ENCODE results near the gene TLCD5. TPM values are rescaled to one million over a fixed set of nuclear protein-coding genes. Genes with fewer than 3 reads are reported as not detected.

Gene TLCD5
- total RNA-seq, 6 experiments from 2014 or later = 0.07 to 1.3 (median 0.38) TPM

DNA sequence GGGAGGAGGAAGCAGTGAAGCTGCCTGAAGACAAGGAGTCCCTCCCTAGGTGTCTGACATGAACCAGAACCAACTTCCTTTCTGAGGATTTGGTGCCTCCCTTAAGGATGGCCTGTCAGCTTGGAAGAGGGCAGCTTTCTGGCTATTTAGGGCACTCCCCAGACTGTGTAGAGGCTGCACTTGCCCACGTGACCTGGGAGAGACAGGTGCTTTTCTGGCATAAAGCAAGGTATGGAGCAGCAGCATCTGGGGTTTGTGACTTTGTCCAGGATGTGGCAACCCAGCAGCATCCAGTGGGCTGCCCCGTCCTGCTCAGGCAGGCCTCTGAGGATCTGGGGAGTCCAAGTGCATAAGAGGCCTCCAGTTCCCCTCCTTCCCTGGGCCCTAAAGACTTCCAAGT is 42.0 kb upstream of the TLCD5 start:
- ATAC-seq = peak in 1 of 4 donors; percentile 26
- no peaks in the 10 kb centered on the region for H3K36me3 ChIP-seq

GRCh38 chr11:120284272-120284671 is 40.8 kb upstream of the TLCD5 start:
- Histone ChIP-seq H3K27ac (no peak overlapping the region), H3K4me1 (no peaks in the 10 kb centered on the region), H3K4me3 (no peak overlapping the region), H3K36me3 (no peaks in the 10 kb centered on the region), H3K9me3 (no peaks in the 10 kb centered on the region), H3K27me3 (no peaks in the 10 kb centered on the region)
- DNase-seq (peak in 1 of 3 donors; percentile 43), ATAC-seq (peak in 2 of 4 donors; percentile 75 to 96)
- 64% methylated on average over 4 of the region's 6 CpGs for WGBS (ENCODE audit: insufficient coverage, low coverage, low lambda C conversion rate, missing lambda C conversion rate)
- intact Hi-C loops (cut with DNase I) = no loop called here
- no peak for TF ChIP-seq POLR2A (IDR thresholded peaks at IDR 0.05)
- TF ChIP-seq, protein P1, sequence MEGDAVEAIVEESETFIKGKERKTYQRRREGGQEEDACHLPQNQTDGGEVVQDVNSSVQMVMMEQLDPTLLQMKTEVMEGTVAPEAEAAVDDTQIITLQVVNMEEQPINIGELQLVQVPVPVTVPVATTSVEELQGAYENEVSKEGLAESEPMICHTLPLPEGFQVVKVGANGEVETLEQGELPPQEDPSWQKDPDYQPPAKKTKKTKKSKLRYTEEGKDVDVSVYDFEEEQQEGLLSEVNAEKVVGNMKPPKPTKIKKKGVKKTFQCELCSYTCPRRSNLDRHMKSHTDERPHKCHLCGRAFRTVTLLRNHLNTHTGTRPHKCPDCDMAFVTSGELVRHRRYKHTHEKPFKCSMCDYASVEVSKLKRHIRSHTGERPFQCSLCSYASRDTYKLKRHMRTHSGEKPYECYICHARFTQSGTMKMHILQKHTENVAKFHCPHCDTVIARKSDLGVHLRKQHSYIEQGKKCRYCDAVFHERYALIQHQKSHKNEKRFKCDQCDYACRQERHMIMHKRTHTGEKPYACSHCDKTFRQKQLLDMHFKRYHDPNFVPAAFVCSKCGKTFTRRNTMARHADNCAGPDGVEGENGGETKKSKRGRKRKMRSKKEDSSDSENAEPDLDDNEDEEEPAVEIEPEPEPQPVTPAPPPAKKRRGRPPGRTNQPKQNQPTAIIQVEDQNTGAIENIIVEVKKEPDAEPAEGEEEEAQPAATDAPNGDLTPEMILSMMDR (IDR thresholded peaks at IDR 0.05) = no peak

More for the DNA sequence above, 42.0 kb upstream of the TLCD5 start:
- intact Hi-C loops (cut with DNase I) = no loop called here
- no peak for DNase-seq
- H3K4me1 ChIP-seq = no peaks in the 10 kb centered on the region
- no peak overlapping the region for H3K4me3 ChIP-seq
- H3K9me3 ChIP-seq = no peaks in the 10 kb centered on the region
- WGBS (ENCODE audit: insufficient coverage, low coverage, low lambda C conversion rate, missing lambda C conversion rate) = 60% methylated on average over 1 of the region's 2 CpGs
- no peak overlapping the region for H3K27ac ChIP-seq
- TF ChIP-seq, protein P1 (IDR thresholded peaks at IDR 0.05) = no peak
- TF ChIP-seq POLR2A (IDR thresholded peaks at IDR 0.05) = no peak
- H3K27me3 ChIP-seq = no peaks in the 10 kb centered on the region

GRCh38 chr11:120285256-120285655 is 39.8 kb upstream of the TLCD5 start:
- WGBS (ENCODE audit: insufficient coverage, low coverage, low lambda C conversion rate, missing lambda C conversion rate) = 64% methylated on average over 4 of the region's 4 CpGs
- ATAC-seq (peak in 1 of 4 donors; percentile 45), DNase-seq (no peak)
- no peaks in the 10 kb centered on the region for H3K36me3 ChIP-seq
- no peak for TF ChIP-seq POLR2A (IDR thresholded peaks at IDR 0.05)
- TF ChIP-seq, protein P1 (IDR thresholded peaks at IDR 0.05) = no peak
- intact Hi-C loops (cut with DNase I) = no loop called here
- H3K4me3 ChIP-seq = no peak overlapping the region
- no peaks in the 10 kb centered on the region for H3K27me3 ChIP-seq
- no peak overlapping the region for H3K27ac ChIP-seq
- no peaks in the 10 kb centered on the region for H3K9me3 ChIP-seq
- H3K4me1 ChIP-seq = no peaks in the 10 kb centered on the region

- intact Hi-C loops (cut with DNase I) = no loop called here
- H3K36me3 ChIP-seq = no peaks in the 10 kb centered on the region
- no peaks in the 10 kb centered on the region for H3K27me3 ChIP-seq
- no peak overlapping the region for H3K27ac ChIP-seq
- H3K4me1 ChIP-seq = peaks cover 0 to 10% (median 0%) of the 10 kb centered on the region in 4 donors
- H3K4me3 ChIP-seq = no peak overlapping the region
- TF ChIP-seq, protein P1 (IDR thresholded peaks at IDR 0.05) = no peak
- H3K9me3 ChIP-seq = no peaks in the 10 kb centered on the region
- DNase-seq = no peak
- no peak for ATAC-seq
- 82% methylated on average over 2 of the region's 2 CpGs for WGBS (ENCODE audit: insufficient coverage, low coverage, low lambda C conversion rate, missing lambda C conversion rate)
These were observed 37.1 kb upstream of the TLCD5 start for GRCh38 chr11:120288021-120288420.

- 58% methylated on average over 8 of the region's 9 CpGs for WGBS (ENCODE audit: insufficient coverage, low coverage, low lambda C conversion rate, missing lambda C conversion rate)
- Histone ChIP-seq H3K9me3 (no peaks in the 10 kb centered on the region), H3K36me3 (no peaks in the 10 kb centered on the region), H3K4me3 (no peak overlapping the region), H3K27ac (no peak overlapping the region), H3K27me3 (no peaks in the 10 kb centered on the region), H3K4me1 (peaks cover 0 to 13% (median 0%) of the 10 kb centered on the region in 4 donors)
- ATAC-seq (no peak), DNase-seq (no peak)
- intact Hi-C loops (cut with DNase I) = no loop called here
- TF ChIP-seq, protein P1 (IDR thresholded peaks at IDR 0.05) = no peak
These were observed 35.7 kb upstream of the TLCD5 start for GRCh38 chr11:120289426-120289825.

All from right lobe of liver (tissue), 6 donors.